Measurements from ENCODE around the gene CAMK2A.

Gene CAMK2A

DNA sequence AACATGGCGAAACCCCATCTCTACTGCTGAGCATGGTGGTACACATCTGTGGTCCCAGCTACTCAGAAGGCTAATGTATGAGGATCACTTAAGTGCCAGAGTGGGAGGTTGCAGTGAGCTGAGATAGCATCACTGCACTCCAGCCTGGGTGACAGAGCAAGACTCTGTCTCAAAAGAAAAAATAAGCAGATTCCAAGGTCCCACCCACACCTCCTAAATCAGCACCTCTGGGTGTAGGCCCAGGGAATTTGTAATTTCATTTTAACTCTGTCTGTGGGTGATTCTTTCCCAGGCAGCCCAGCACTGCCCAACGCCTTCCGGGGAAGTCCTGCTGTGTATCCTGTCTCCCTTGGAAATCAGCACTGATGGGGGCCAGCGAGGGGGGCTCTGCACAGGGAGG lies 12.5 kb downstream of the CAMK2A start:
- H3K27ac ChIP-seq = no peak overlapping the region
- no peaks in the 10 kb centered on the region for H3K36me3 ChIP-seq (ENCODE audit: insufficient read depth)
- H3K4me2 ChIP-seq = no peak overlapping the region
- TF ChIP-seq, protein P1, sequence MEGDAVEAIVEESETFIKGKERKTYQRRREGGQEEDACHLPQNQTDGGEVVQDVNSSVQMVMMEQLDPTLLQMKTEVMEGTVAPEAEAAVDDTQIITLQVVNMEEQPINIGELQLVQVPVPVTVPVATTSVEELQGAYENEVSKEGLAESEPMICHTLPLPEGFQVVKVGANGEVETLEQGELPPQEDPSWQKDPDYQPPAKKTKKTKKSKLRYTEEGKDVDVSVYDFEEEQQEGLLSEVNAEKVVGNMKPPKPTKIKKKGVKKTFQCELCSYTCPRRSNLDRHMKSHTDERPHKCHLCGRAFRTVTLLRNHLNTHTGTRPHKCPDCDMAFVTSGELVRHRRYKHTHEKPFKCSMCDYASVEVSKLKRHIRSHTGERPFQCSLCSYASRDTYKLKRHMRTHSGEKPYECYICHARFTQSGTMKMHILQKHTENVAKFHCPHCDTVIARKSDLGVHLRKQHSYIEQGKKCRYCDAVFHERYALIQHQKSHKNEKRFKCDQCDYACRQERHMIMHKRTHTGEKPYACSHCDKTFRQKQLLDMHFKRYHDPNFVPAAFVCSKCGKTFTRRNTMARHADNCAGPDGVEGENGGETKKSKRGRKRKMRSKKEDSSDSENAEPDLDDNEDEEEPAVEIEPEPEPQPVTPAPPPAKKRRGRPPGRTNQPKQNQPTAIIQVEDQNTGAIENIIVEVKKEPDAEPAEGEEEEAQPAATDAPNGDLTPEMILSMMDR (conservative IDR thresholded peaks at IDR 0.05; ENCODE audit: low read depth, low read length) = no peak
- no peak overlapping the region for H2AFZ ChIP-seq (ENCODE audit: low read depth)
- H3K27me3 ChIP-seq (ENCODE audit: insufficient read depth, low read depth) = no peaks in the 10 kb centered on the region
- no peak overlapping the region for H3K9ac ChIP-seq
- H3K4me1 ChIP-seq (ENCODE audit: low read depth, poor library complexity, severe bottlenecking) = no peaks in the 10 kb centered on the region
- H4K20me1 ChIP-seq (ENCODE audit: insufficient read depth) = no peaks in the 10 kb centered on the region
- H3K79me2 ChIP-seq (ENCODE audit: insufficient read depth, low read depth) = no peaks in the 10 kb centered on the region
- no peak overlapping the region for H3K4me3 ChIP-seq (IDR thresholded peaks at IDR 0.05; ENCODE audit: insufficient read depth, low read depth, low read length)

DNA sequence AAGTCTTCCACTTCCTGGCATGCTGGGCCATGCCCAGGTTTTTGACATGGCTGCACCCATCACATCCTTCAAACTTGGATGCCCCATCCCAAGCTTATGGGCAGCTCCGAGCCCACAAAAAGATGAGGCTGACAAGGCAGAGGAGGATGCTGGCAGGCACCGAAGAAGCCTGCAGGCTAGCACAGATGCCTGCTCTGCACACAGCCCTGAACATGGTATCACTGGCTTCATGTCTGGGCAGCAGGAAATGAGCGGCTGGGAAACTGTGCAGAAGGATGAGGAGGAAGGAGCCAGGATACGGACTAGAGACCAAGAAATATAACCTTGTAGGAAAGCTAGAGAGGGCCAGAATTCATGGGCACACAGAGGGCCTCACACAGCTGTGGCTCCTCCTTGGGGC lies 14.8 kb downstream of the CAMK2A start:
- H3K36me3 ChIP-seq (ENCODE audit: insufficient read depth) = no peaks in the 10 kb centered on the region
- H3K4me3 ChIP-seq (IDR thresholded peaks at IDR 0.05; ENCODE audit: insufficient read depth, low read depth, low read length) = no peak overlapping the region
- H3K79me2 ChIP-seq (ENCODE audit: insufficient read depth, low read depth) = no peaks in the 10 kb centered on the region
- H3K27me3 ChIP-seq (ENCODE audit: insufficient read depth, low read depth) = no peaks in the 10 kb centered on the region
- H3K4me1 ChIP-seq (ENCODE audit: low read depth, poor library complexity, severe bottlenecking) = no peaks in the 10 kb centered on the region
- TF ChIP-seq, protein P1 (conservative IDR thresholded peaks at IDR 0.05; ENCODE audit: low read depth, low read length) = no peak
- H2AFZ ChIP-seq (ENCODE audit: low read depth) = no peak overlapping the region
- no peak overlapping the region for H3K9ac ChIP-seq
- H3K27ac ChIP-seq = no peak overlapping the region
- no peak overlapping the region for H3K4me2 ChIP-seq
- no peaks in the 10 kb centered on the region for H4K20me1 ChIP-seq (ENCODE audit: insufficient read depth)

DNA sequence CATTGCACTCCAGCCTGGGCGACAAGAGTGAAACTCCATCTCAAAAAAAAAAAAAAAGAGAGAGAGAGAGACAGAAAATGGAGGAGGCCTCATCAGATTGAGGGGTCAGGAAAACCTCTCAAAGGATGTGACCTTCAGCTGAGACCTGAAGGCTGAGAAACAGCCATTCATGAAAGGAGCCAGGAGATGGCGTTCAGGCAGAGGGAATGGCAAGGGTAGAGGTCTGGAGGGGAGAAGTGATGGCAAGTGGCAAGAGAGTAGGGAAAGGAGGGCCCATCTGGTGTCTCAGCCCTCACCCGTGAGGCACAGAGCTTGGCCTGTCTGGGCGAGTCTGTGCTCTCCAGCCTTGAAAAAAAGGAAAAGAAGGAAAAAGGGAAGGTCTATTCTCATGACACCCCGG lies 17.0 kb downstream of the CAMK2A start:
- H4K20me1 ChIP-seq (ENCODE audit: insufficient read depth) = no peaks in the 10 kb centered on the region
- TF ChIP-seq, protein P1 (conservative IDR thresholded peaks at IDR 0.05; ENCODE audit: low read depth, low read length) = peak; percentile 56; the same call in 1 of the 2 replicates
- H3K4me1 ChIP-seq (ENCODE audit: low read depth, poor library complexity, severe bottlenecking) = no peaks in the 10 kb centered on the region
- no peaks in the 10 kb centered on the region for H3K79me2 ChIP-seq (ENCODE audit: insufficient read depth, low read depth)
- H3K36me3 ChIP-seq (ENCODE audit: insufficient read depth) = no peaks in the 10 kb centered on the region
- H3K9ac ChIP-seq = no peak overlapping the region
- H3K4me2 ChIP-seq = no peak overlapping the region
- no peak overlapping the region for H3K27ac ChIP-seq
- no peaks in the 10 kb centered on the region for H3K27me3 ChIP-seq (ENCODE audit: insufficient read depth, low read depth)
- H2AFZ ChIP-seq (ENCODE audit: low read depth) = no peak overlapping the region
- no peak overlapping the region for H3K4me3 ChIP-seq (IDR thresholded peaks at IDR 0.05; ENCODE audit: insufficient read depth, low read depth, low read length)

DNA sequence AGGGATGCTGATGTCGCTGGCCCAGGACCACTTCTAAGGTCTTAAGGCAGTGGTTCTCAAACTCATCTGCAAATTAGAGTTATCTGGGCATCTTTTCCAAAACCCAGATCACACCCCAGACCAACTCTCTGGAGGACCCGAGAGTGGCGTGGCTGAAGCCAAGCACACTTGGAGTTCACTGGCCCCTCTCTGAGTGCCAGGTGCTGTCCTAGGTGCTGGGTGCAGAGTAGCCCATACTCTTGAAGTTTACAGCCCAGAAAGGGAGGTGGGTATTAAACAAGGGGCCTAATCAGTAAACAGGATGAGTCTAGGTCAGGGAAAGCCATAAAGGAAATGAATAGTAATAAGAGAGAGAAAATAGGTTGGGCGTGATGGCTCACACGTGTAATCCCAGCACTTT lies 17.6 kb downstream of the CAMK2A start:
- TF ChIP-seq, protein P1 (conservative IDR thresholded peaks at IDR 0.05; ENCODE audit: low read depth, low read length) = no peak
- Histone ChIP-seq H3K4me3 (IDR thresholded peaks at IDR 0.05; ENCODE audit: insufficient read depth, low read depth, low read length) (no peak overlapping the region), H2AFZ (ENCODE audit: low read depth) (no peak overlapping the region), H3K79me2 (ENCODE audit: insufficient read depth, low read depth) (no peaks in the 10 kb centered on the region), H4K20me1 (ENCODE audit: insufficient read depth) (no peaks in the 10 kb centered on the region), H3K27me3 (ENCODE audit: insufficient read depth, low read depth) (no peaks in the 10 kb centered on the region), H3K4me2 (no peak overlapping the region), H3K27ac (no peak overlapping the region), H3K9ac (no peak overlapping the region), H3K36me3 (ENCODE audit: insufficient read depth) (no peaks in the 10 kb centered on the region), H3K4me1 (ENCODE audit: low read depth, poor library complexity, severe bottlenecking) (no peaks in the 10 kb centered on the region)
